GM12878 (cell line): ENCODE measurements around the gene ATRN. TPM values are rescaled to one million over a fixed set of nuclear protein-coding genes. Genes with fewer than 3 reads are reported as not detected.

ENCODE experiments used
- ATAC-seq: fragments of 200-7000 bp; cut with Tn5 transposase; 3 replicates; pipeline ENCODE4 v1.9.1; 2020; ENCODE audit warnings: mild to moderate bottlenecking, moderate library complexity
- BruUV-seq: library from RNA; stranded (reverse); fragments of 400-500 nt; replicated peaks from 2 replicates; lab custom pipeline; 2021; lab: Mats Ljungman, UMichigan
- CTCF ChIA-PET: fragments of 300-600 bp; sonication (Branson Sonifier 250); formaldehyde crosslinking; extraction: SDS; loops from one replicate; lab custom pipeline; 2021; ENCODE audit warnings: inconsistent platforms; lab: Yijun Ruan, JAX
- POLR2A ChIA-PET: fragments of 350-600 bp; formaldehyde crosslinking; extraction: SDS; loops from one replicate; lab custom pipeline; 2021; ENCODE audit warnings: inconsistent platforms; lab: Charles Lee
- RAD21 ChIA-PET: fragments of 300-600 bp; sonication (Branson Sonifier 250); formaldehyde crosslinking; loops from one replicate; lab custom pipeline; 2023; ENCODE audit warnings: antibody characterized with exemption; ENCODE audit not compliant: unreplicated experiment; lab: Charles Lee
- SMC1A ChIA-PET: fragments of 300-600 bp; sonication (Branson Sonifier 250); formaldehyde crosslinking; loops from one replicate; lab custom pipeline; 2023; ENCODE audit not compliant: unreplicated experiment, uncharacterized antibody; lab: Charles Lee
- DNase-seq: peaks from one replicate; pipeline ENCODE4 v3.0.0-alpha.2; 2011; ENCODE audit warnings: low read depth, low spot score
- FAIRE-seq: peaks from 3 replicates; lab custom pipeline; 2011; peaks lifted over from hg19 to GRCh38; lab: Jason Lieb, UNC
- H2AFZ ChIP-seq: 2 replicates; pipeline ENCODE4 v1.6.0; 2011; ENCODE audit warnings: low read depth, low read length, control low read depth; ENCODE audit not compliant: control insufficient read depth
- H3K27ac ChIP-seq: 2 replicates; pipeline ENCODE4 v1.5.1; 2011; ENCODE audit warnings: control low read depth; ENCODE audit not compliant: control insufficient read depth, insufficient read depth
- H3K27me3 ChIP-seq, 2 experiments: replicated peaks in 1 of 2; 2 replicates each; pipeline versions ENCODE4 v1.6.0 to v1.6.1; 2011; ENCODE audit warnings: low read length in 1 of 2; ENCODE audit not compliant: control insufficient read depth in 2 of 2, insufficient read depth in 2 of 2
- H3K36me3 ChIP-seq, 2 experiments: 2 replicates each; pipeline ENCODE4 v1.5.1; 2011; ENCODE audit warnings: low read length in 1 of 2; ENCODE audit not compliant: control insufficient read depth in 2 of 2, insufficient read depth in 2 of 2
- H3K4me1 ChIP-seq: 2 replicates; pipeline ENCODE4 v1.6.1; 2011; ENCODE audit warnings: mild to moderate bottlenecking, low read length, moderate library complexity, mixed read lengths; ENCODE audit not compliant: control insufficient read depth, insufficient read depth
- H3K4me2 ChIP-seq: 2 replicates; pipeline ENCODE4 v1.6.0; 2011; ENCODE audit warnings: control low read depth; ENCODE audit not compliant: control insufficient read depth, insufficient read depth
- H3K4me3 ChIP-seq: fragments of 200-600 bp; sonication (generic); 2 replicates; pipeline ENCODE4 v1.5.1; 2016
- H3K79me2 ChIP-seq: 2 replicates; pipeline ENCODE4 v1.6.0; 2011; ENCODE audit warnings: low read length; ENCODE audit not compliant: control insufficient read depth, insufficient read depth
- H3K9ac ChIP-seq: 2 replicates; pipeline ENCODE4 v1.8.0; 2011; ENCODE audit warnings: low read length, control low read depth, mixed read lengths; ENCODE audit not compliant: control insufficient read depth, insufficient read depth
- H3K9me3 ChIP-seq: replicated peaks from 3 replicates; pipeline ENCODE4 v1.5.1; 2011; ENCODE audit warnings: mild to moderate bottlenecking, low read length; ENCODE audit not compliant: control insufficient read depth, insufficient read depth
- H4K20me1 ChIP-seq: 2 replicates; pipeline ENCODE4 v1.6.0; 2011; ENCODE audit not compliant: control insufficient read depth, insufficient read depth
- CBX5 ChIP-seq: sonication (generic); IDR thresholded peaks from 2 replicates; pipeline ENCODE4 v1.6.1; 2016; ENCODE audit warnings: low read depth, moderate library complexity, mild to moderate bottlenecking, inconsistent platforms
- FOXM1 ChIP-seq: IDR thresholded peaks from 2 replicates; pipeline ENCODE4 v1.6.1; 2012; ENCODE audit warnings: low read depth, mild to moderate bottlenecking, inconsistent platforms, low read length, moderate library complexity
- HDAC6 ChIP-seq: fragments of 200-600 bp; sonication (generic); IDR thresholded peaks from one replicate; pipeline ENCODE4 v1.8.0; 2017; ENCODE audit warnings: antibody characterized with exemption; ENCODE audit not compliant: unreplicated experiment
- IRF5 ChIP-seq: fragments of 450-650 bp; IDR thresholded peaks from 2 replicates; pipeline ENCODE4 v1.6.1; 2017; ENCODE audit warnings: borderline replicate concordance
- JUND ChIP-seq: IDR thresholded peaks from 2 replicates; pipeline ENCODE4 v1.6.1; 2012; ENCODE audit warnings: low read depth, mild to moderate bottlenecking, low read length, improper control_type of control experiment, moderate library complexity
- MEF2A ChIP-seq: IDR thresholded peaks from 2 replicates; pipeline ENCODE4 v1.6.1; 2011; ENCODE audit warnings: low read depth, mild to moderate bottlenecking, low read length, moderate library complexity; ENCODE audit not compliant: insufficient read depth
- NR2F1 ChIP-seq: fragments of 450-650 bp; conservative IDR thresholded peaks from 2 replicates; pipeline ENCODE4 v1.6.1; 2017; ENCODE audit warnings: mild to moderate bottlenecking
- SIX5 ChIP-seq: IDR thresholded peaks from 2 replicates; pipeline ENCODE4 v1.6.1; 2011; ENCODE audit warnings: mild to moderate bottlenecking, low read depth, low read length, moderate library complexity; ENCODE audit not compliant: severe bottlenecking
- USF2 ChIP-seq: IDR thresholded peaks from 2 replicates; pipeline ENCODE4 v1.6.1; 2011; ENCODE audit warnings: low read depth, low read length, improper control_type of control experiment, borderline replicate concordance
- ZBED1 ChIP-seq: IDR thresholded peaks from 2 replicates; pipeline ENCODE4 v1.6.1; 2016; ENCODE audit warnings: borderline replicate concordance
- ZSCAN29 ChIP-seq: fragments of 450-650 bp; IDR thresholded peaks from 2 replicates; pipeline ENCODE4 v1.6.1; 2017; ENCODE audit warnings: mild to moderate bottlenecking, moderate library complexity
- WGBS: methylation state at CpG from one replicate; pipeline ENCODE4 v1.1.6; 2016; ENCODE audit warnings: low lambda C conversion rate; ENCODE audit not compliant: insufficient replicate concordance, insufficient coverage; ENCODE audit errors: missing lambda C conversion rate; 5-methylcytosine and 5-hydroxymethylcytosine counted together
- in situ Hi-C: fragments of 300-500 bp; cut with MboI; formaldehyde crosslinking; loops from 9 replicates; pipeline ENCODE4 v1.14.3; 2018; ENCODE audit warnings: mixed read lengths
- intact Hi-C: fragments of 100-400 bp; cut with micrococcal nuclease; formaldehyde crosslinking; loops from one replicate; pipeline ENCODE4 v1.14.2; 2022; ENCODE audit not compliant: unreplicated experiment
- polyA plus RNA-seq, 11 experiments: library from polyadenylated mRNA; depleted of rRNA in 4 of 11; unstranded in 6 of 11; stranded (reverse) in 5 of 11; fragments of >200 nt; fragmentation: Nextera tagmentation in 4 of 11; fragmentation: Illumina TruSeq in 1 of 11; extraction: Ambion mirVana in 4 of 11; extraction: Trizol in 1 of 11; gene quantifications; 1 replicate in 1 of 11; 2 replicates in 10 of 11; pipeline versions ENCODE4 v1.2.1 to v1.2.3, GENCODE V29; 2011 to 2016; ENCODE audit warnings: inconsistent platforms in 2 of 11, missing spikeins in 2 of 11, low read depth in 1 of 11
- total RNA-seq, 4 experiments: library from RNA; depleted of rRNA in 3 of 4; stranded (reverse); fragments of >200 nt in 3 of 4; fragmentation: Illumina TruSeq in 1 of 4; extraction: Trizol in 1 of 4; gene quantifications; 2 replicates each; pipeline versions ENCODE4 v1.2.1 to v1.2.3, GENCODE V29; 2013 to 2021
- TF ChIP-seq, protein P1 (sequence below): fragments of 450-650 bp; conservative IDR thresholded peaks from 2 replicates; pipeline ENCODE4 v1.6.1; 2017; ENCODE audit warnings: mild to moderate bottlenecking, moderate library complexity
- TF ChIP-seq, protein P2 (sequence below): fragments of 450-650 bp; IDR thresholded peaks from 2 replicates; pipeline ENCODE4 v1.6.1; 2017; ENCODE audit warnings: mild to moderate bottlenecking, low read depth, inconsistent platforms; ENCODE audit not compliant: poor library complexity, severe bottlenecking
- TF ChIP-seq, protein P3 (sequence below): fragments of 450-650 bp; formaldehyde crosslinking; IDR thresholded peaks from 2 replicates; pipeline ENCODE4 v1.4.0; 2020; ENCODE audit warnings: mild to moderate bottlenecking, moderate library complexity

The ATRN gene
- total and polyA plus RNA-seq, 10 of the 15 experiments (the other 5 are each of a cell fraction or from before 2014, with no cell fraction given) = 0.71 to 11.6 (median 6.9) TPM

DNA sequence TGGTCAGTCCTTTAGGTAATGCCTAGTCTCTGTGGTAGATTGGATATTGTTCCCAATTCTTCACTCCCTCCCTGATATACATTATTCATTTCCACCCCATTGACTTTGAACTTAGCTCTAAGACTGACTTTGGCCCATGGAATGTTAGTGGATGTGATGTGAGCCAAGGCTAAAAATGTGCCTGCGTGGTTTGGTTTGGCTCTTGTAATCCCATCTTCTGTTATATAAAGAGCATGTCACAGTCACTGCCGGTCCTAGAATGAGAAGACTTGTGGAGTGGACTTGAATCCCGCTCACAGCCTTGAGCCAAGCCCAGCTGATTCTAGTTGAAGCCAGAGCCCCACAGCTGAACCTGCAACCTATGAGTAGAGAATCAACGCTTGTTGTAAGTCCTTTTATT, 39.7 kb upstream of the ATRN start:
- POLR2A ChIA-PET = no interaction called here
- ATAC-seq = no peak
- CTCF ChIA-PET = interaction anchor here (0.5 to 1.0 kb wide), 2 partner anchors 19 to 1761 kb away, joined by 3 read pairs; no protein-coding TSS in a partner anchor
- TF ChIP-seq USF2 (no peak), IRF5 (no peak), ZBED1 (no peak), JUND (no peak), CBX5 (no peak), ZSCAN29 (no peak), NR2F1 (no peak), MEF2A (no peak), HDAC6 (no peak), SIX5 (no peak), FOXM1 (no peak)
- TF ChIP-seq, protein P1, sequence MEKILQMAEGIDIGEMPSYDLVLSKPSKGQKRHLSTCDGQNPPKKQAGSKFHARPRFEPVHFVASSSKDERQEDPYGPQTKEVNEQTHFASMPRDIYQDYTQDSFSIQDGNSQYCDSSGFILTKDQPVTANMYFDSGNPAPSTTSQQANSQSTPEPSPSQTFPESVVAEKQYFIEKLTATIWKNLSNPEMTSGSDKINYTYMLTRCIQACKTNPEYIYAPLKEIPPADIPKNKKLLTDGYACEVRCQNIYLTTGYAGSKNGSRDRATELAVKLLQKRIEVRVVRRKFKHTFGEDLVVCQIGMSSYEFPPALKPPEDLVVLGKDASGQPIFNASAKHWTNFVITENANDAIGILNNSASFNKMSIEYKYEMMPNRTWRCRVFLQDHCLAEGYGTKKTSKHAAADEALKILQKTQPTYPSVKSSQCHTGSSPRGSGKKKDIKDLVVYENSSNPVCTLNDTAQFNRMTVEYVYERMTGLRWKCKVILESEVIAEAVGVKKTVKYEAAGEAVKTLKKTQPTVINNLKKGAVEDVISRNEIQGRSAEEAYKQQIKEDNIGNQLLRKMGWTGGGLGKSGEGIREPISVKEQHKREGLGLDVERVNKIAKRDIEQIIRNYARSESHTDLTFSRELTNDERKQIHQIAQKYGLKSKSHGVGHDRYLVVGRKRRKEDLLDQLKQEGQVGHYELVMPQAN = no peak
- TF ChIP-seq, protein P2, sequence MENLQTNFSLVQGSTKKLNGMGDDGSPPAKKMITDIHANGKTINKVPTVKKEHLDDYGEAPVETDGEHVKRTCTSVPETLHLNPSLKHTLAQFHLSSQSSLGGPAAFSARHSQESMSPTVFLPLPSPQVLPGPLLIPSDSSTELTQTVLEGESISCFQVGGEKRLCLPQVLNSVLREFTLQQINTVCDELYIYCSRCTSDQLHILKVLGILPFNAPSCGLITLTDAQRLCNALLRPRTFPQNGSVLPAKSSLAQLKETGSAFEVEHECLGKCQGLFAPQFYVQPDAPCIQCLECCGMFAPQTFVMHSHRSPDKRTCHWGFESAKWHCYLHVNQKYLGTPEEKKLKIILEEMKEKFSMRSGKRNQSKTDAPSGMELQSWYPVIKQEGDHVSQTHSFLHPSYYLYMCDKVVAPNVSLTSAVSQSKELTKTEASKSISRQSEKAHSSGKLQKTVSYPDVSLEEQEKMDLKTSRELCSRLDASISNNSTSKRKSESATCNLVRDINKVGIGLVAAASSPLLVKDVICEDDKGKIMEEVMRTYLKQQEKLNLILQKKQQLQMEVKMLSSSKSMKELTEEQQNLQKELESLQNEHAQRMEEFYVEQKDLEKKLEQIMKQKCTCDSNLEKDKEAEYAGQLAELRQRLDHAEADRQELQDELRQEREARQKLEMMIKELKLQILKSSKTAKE = no peak
- TF ChIP-seq, protein P3, sequence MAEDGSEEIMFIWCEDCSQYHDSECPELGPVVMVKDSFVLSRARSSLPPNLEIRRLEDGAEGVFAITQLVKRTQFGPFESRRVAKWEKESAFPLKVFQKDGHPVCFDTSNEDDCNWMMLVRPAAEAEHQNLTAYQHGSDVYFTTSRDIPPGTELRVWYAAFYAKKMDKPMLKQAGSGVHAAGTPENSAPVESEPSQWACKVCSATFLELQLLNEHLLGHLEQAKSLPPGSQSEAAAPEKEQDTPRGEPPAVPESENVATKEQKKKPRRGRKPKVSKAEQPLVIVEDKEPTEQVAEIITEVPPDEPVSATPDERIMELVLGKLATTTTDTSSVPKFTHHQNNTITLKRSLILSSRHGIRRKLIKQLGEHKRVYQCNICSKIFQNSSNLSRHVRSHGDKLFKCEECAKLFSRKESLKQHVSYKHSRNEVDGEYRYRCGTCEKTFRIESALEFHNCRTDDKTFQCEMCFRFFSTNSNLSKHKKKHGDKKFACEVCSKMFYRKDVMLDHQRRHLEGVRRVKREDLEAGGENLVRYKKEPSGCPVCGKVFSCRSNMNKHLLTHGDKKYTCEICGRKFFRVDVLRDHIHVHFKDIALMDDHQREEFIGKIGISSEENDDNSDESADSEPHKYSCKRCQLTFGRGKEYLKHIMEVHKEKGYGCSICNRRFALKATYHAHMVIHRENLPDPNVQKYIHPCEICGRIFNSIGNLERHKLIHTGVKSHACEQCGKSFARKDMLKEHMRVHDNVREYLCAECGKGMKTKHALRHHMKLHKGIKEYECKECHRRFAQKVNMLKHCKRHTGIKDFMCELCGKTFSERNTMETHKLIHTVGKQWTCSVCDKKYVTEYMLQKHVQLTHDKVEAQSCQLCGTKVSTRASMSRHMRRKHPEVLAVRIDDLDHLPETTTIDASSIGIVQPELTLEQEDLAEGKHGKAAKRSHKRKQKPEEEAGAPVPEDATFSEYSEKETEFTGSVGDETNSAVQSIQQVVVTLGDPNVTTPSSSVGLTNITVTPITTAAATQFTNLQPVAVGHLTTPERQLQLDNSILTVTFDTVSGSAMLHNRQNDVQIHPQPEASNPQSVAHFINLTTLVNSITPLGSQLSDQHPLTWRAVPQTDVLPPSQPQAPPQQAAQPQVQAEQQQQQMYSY (CRISPR knock-in tag) = no peak

More for the DNA sequence above, 39.7 kb upstream of the ATRN start:
- H3K9me3 ChIP-seq = no peaks in the 10 kb centered on the region
- no peak for DNase-seq
- RAD21 ChIA-PET = no interaction called here
- H3K27ac ChIP-seq = no peak overlapping the region
- no TSS peak for BruUV-seq
- intact Hi-C loops (no loop called here), in situ Hi-C loops (no loop called here)
- FAIRE-seq = no peak
- no peak overlapping the region for H3K4me3 ChIP-seq
- H4K20me1 ChIP-seq = no peaks in the 10 kb centered on the region
- H3K4me1 ChIP-seq = peaks cover 7% of the 10 kb centered on the region
- H3K79me2 ChIP-seq = no peaks in the 10 kb centered on the region
- WGBS = 91% methylated on average over 4 of the region's 4 CpGs
- SMC1A ChIA-PET = interaction anchor here (1.5 kb wide), 1 partner anchor 10 kb away, joined by 7 read pairs; no protein-coding TSS in a partner anchor
- H2AFZ ChIP-seq = no peak overlapping the region
- H3K36me3 ChIP-seq = no peaks in the 10 kb centered on the region
- H3K9ac ChIP-seq = no peak overlapping the region
- H3K4me2 ChIP-seq = no peak overlapping the region
- H3K27me3 ChIP-seq = no peaks in the 10 kb centered on the region
